ENCODE data around the gene BABAM2. TPM values are rescaled to one million over a fixed set of nuclear protein-coding genes. Genes with fewer than 3 reads are reported as not detected.

Gene BABAM2
- total RNA-seq, 4 donors from 2014 or later, result 33.3 to 48.9 (median 37.9) TPM

- in situ Hi-C loops (cut with MboI; ENCODE audit: low pct_ligation_motif_present in 1 of 4, low pct_unique_long_range_greater_than_20kb in 1 of 4, low sequenced_read_pairs in 3 of 4) (no loop called here), intact Hi-C loops (cut with DNase I; ENCODE audit: low total_unique reads) (no loop called here)
- H3K4me1 ChIP-seq, result peaks cover 20 to 41% (median 29%) of the 10 kb centered on the region in 4 donors
- no peak for TF ChIP-seq EP300 (IDR thresholded peaks at IDR 0.05; ENCODE audit: low read depth)
- TF ChIP-seq POLR2A (IDR thresholded peaks at IDR 0.05), result no peak
- no peak for TF ChIP-seq CTCF (IDR thresholded peaks at IDR 0.05)
- TF ChIP-seq POLR2AphosphoS5 (IDR thresholded peaks at IDR 0.05), result no peak
- DNase-seq, result no peak
- no peaks in the 10 kb centered on the region for H3K36me3 ChIP-seq
- H3K27me3 ChIP-seq, result no peaks in the 10 kb centered on the region
- H3K27ac ChIP-seq, result peak overlapping the region in 2 of 4 donors; percentile 43 to 47
- no peaks in the 10 kb centered on the region for H3K9me3 ChIP-seq
- no peak overlapping the region for H3K4me3 ChIP-seq
- whole genome bisulfite sequencing, 2 donors (ENCODE audit: low coverage in 1 of 2), result 88% methylated on average over 19 of the region's 19 CpGs; no CpG with 5 or more reads in 1 of the 2 donors
Measured at GRCh38 chr2:28357948-28358667, 467.6 kb downstream of the BABAM2 start.

- WGBS, 2 donors (ENCODE audit: low coverage in 1 of 2), result 67 to 80% methylated on average over 2 to 7 of the region's 7 CpGs
- no peaks in the 10 kb centered on the region for H3K9me3 ChIP-seq
- no peaks in the 10 kb centered on the region for H3K27me3 ChIP-seq
- no peak overlapping the region for H3K4me3 ChIP-seq
- H3K27ac ChIP-seq, result peak overlapping the region in 3 of 4 donors; percentile 41 to 47 (median 43)
- TF ChIP-seq CTCF (IDR thresholded peaks at IDR 0.05) (no peak), EP300 (IDR thresholded peaks at IDR 0.05; ENCODE audit: low read depth) (no peak), POLR2AphosphoS5 (IDR thresholded peaks at IDR 0.05) (no peak), POLR2A (IDR thresholded peaks at IDR 0.05) (no peak)
- intact Hi-C loops (cut with DNase I; ENCODE audit: low total_unique reads) (no loop called here), in situ Hi-C loops (cut with MboI; ENCODE audit: low pct_ligation_motif_present in 1 of 4, low pct_unique_long_range_greater_than_20kb in 1 of 4, low sequenced_read_pairs in 3 of 4) (no loop called here)
- no peaks in the 10 kb centered on the region for H3K36me3 ChIP-seq
- no peak for DNase-seq
- H3K4me1 ChIP-seq, result peaks cover 20 to 41% (median 29%) of the 10 kb centered on the region in 4 donors
Measured at GRCh38 chr2:28358668-28359201, 468.2 kb downstream of the BABAM2 start.

GRCh38 chr2:28359222-28360057, 468.9 kb downstream of the BABAM2 start:
- in situ Hi-C loops (cut with MboI; ENCODE audit: low pct_ligation_motif_present in 1 of 4, low pct_unique_long_range_greater_than_20kb in 1 of 4, low sequenced_read_pairs in 3 of 4), result no loop called here
- DNase-seq, result peak; percentile 73
- H3K9me3 ChIP-seq, result no peaks in the 10 kb centered on the region
- H3K4me1 ChIP-seq, result peaks cover 20 to 41% (median 29%) of the 10 kb centered on the region in 4 donors
- H3K27me3 ChIP-seq, result no peaks in the 10 kb centered on the region
- H3K4me3 ChIP-seq, result no peak overlapping the region
- intact Hi-C loops (cut with DNase I; ENCODE audit: low total_unique reads), result no loop called here
- WGBS, 2 donors (ENCODE audit: low coverage in 1 of 2), result 63% methylated on average over 28 of the region's 28 CpGs; no CpG with 5 or more reads in 1 of the 2 donors
- TF ChIP-seq POLR2A (IDR thresholded peaks at IDR 0.05) (no peak), POLR2AphosphoS5 (IDR thresholded peaks at IDR 0.05) (peak in 1 of 3 donors; percentile 7)
- peak overlapping the region in 3 of 4 donors; percentile 41 to 47 (median 43) for H3K27ac ChIP-seq
- no peaks in the 10 kb centered on the region for H3K36me3 ChIP-seq

- TF ChIP-seq POLR2A (IDR thresholded peaks at IDR 0.05), result no peak
- TF ChIP-seq CTCF (IDR thresholded peaks at IDR 0.05), result no peak
- TF ChIP-seq POLR2AphosphoS5 (IDR thresholded peaks at IDR 0.05), result no peak
- TF ChIP-seq EP300 (IDR thresholded peaks at IDR 0.05; ENCODE audit: low read depth), result no peak
- in situ Hi-C loops (cut with MboI; ENCODE audit: low pct_ligation_motif_present in 1 of 4, low pct_unique_long_range_greater_than_20kb in 1 of 4, low sequenced_read_pairs in 3 of 4), result no loop called here
- H3K4me1 ChIP-seq, result peaks cover 20 to 44% (median 31%) of the 10 kb centered on the region in 4 donors
Measured at GRCh38 chr2:28360058-28360717, 469.7 kb downstream of the BABAM2 start.

More at GRCh38 chr2:28360058-28360717, 469.7 kb downstream of the BABAM2 start:
- intact Hi-C loops (cut with DNase I; ENCODE audit: low total_unique reads), result no loop called here
- DNase-seq, result no peak
- Histone ChIP-seq H3K27me3 (no peaks in the 10 kb centered on the region), H3K4me3 (no peak overlapping the region), H3K36me3 (no peaks in the 10 kb centered on the region), H3K27ac (peak overlapping the region in 1 of 4 donors; percentile 27), H3K9me3 (no peaks in the 10 kb centered on the region)
- WGBS, 2 donors (ENCODE audit: low coverage in 1 of 2), result 93% methylated on average over 15 of the region's 16 CpGs; no CpG with 5 or more reads in 1 of the 2 donors

Data from transverse colon (tissue), 4 donors.